OCI-LY1 (cell line): ENCODE measurements around the gene PAX8.

Source experiments
- H2AFZ ChIP-seq: fragments of 200-600 bp; sonication (generic), shearing (Covaris generic); 2 replicates; pipeline ENCODE4 v1.6.0; 2014; ENCODE audit warnings: antibody characterized with exemption, mild to moderate bottlenecking, low read length
- H3F3A ChIP-seq: fragments of 200-600 bp; sonication (generic), shearing (Covaris generic); 2 replicates; pipeline ENCODE4 v1.6.0; 2014; ENCODE audit warnings: mild to moderate bottlenecking, antibody characterized with exemption, low read length, moderate library complexity; ENCODE audit not compliant: insufficient read depth
- H3K27ac ChIP-seq: fragments of 200-600 bp; sonication (generic); 2 replicates; pipeline ENCODE4 v1.5.1; 2014; ENCODE audit warnings: low read length, mixed run types, mild to moderate bottlenecking, low read depth; ENCODE audit not compliant: poor library complexity, severe bottlenecking
- H3K27me3 ChIP-seq: fragments of 200-600 bp; sonication (generic); 2 replicates; pipeline ENCODE4 v1.6.0; 2014; ENCODE audit warnings: antibody characterized with exemption, mild to moderate bottlenecking, low read length, moderate library complexity; ENCODE audit not compliant: insufficient read depth
- H3K36me3 ChIP-seq: fragments of 200-600 bp; sonication (generic); 2 replicates; pipeline ENCODE4 v1.6.1; 2014; ENCODE audit warnings: mild to moderate bottlenecking, antibody characterized with exemption, low read length, moderate library complexity, mixed read lengths; ENCODE audit not compliant: insufficient read depth
- H3K4me1 ChIP-seq: fragments of 200-600 bp; sonication (generic); 2 replicates; pipeline ENCODE4 v1.5.1; 2014; ENCODE audit warnings: mild to moderate bottlenecking, low read length, moderate library complexity; ENCODE audit not compliant: insufficient read depth, severe bottlenecking
- H3K4me2 ChIP-seq: fragments of 200-600 bp; sonication (generic), shearing (Covaris generic); 2 replicates; pipeline ENCODE4 v1.6.1; 2014; ENCODE audit warnings: low read length
- H3K4me3 ChIP-seq: fragments of 200-600 bp; sonication (generic); 2 replicates; pipeline ENCODE4 v1.5.1; 2014; ENCODE audit warnings: low read length, low read depth, mild to moderate bottlenecking, mixed read lengths; ENCODE audit not compliant: poor library complexity, severe bottlenecking
- H3K79me2 ChIP-seq: fragments of 200-600 bp; shearing (Covaris generic); 2 replicates; pipeline ENCODE4 v1.6.1; 2016; ENCODE audit warnings: mixed run types, low read length, mixed read lengths; ENCODE audit not compliant: insufficient read depth
- H3K9ac ChIP-seq: fragments of 200-600 bp; sonication (generic), shearing (Covaris generic); 2 replicates; pipeline ENCODE4 v1.6.1; 2014; ENCODE audit warnings: mild to moderate bottlenecking, low read length, mixed read lengths
- H3K9me2 ChIP-seq: fragments of 200-600 bp; sonication (generic), shearing (Covaris generic); 2 replicates; pipeline ENCODE4 v1.6.1; 2014; ENCODE audit warnings: low read depth, mild to moderate bottlenecking, low read length, mixed read lengths
- H3K9me3 ChIP-seq: fragments of 200-600 bp; shearing (Covaris generic); 2 replicates; pipeline ENCODE4 v1.6.1; 2014; ENCODE audit warnings: low read length, mixed read lengths
- H4K20me1 ChIP-seq: fragments of 200-600 bp; sonication (generic), shearing (Covaris generic); 2 replicates; pipeline ENCODE4 v1.6.0; 2016; ENCODE audit warnings: mild to moderate bottlenecking, low read length; ENCODE audit not compliant: insufficient read depth
- EZH2 ChIP-seq: fragments of 200-600 bp; sonication (generic), shearing (Covaris generic); IDR thresholded peaks from 2 replicates; pipeline ENCODE4 v1.8.0; 2017; ENCODE audit warnings: borderline replicate concordance, mixed run types, mild to moderate bottlenecking, antibody characterized with exemption, low read length, moderate library complexity, mixed read lengths
- TF ChIP-seq, protein P1 (sequence below): fragments of 200-600 bp; sonication (generic), shearing (Covaris generic); IDR thresholded peaks from 2 replicates; pipeline ENCODE4 v1.5.1; 2017; ENCODE audit warnings: mild to moderate bottlenecking, antibody characterized with exemption, low read length, moderate library complexity, mixed read lengths

PAX8 gene

GRCh38 chr2:113195923-113196501, 82.7 kb downstream of the PAX8 start:
- Histone ChIP-seq H3K36me3 (peaks cover 89% of the 10 kb centered on the region), H3F3A (no peaks in the 10 kb centered on the region), H3K4me2 (no peak overlapping the region), H3K4me3 (no peak overlapping the region), H3K9ac (no peak overlapping the region), H2AFZ (no peak overlapping the region), H3K79me2 (no peaks in the 10 kb centered on the region), H3K9me3 (no peaks in the 10 kb centered on the region), H3K27me3 (no peaks in the 10 kb centered on the region), H3K27ac (no peak overlapping the region), H4K20me1 (no peaks in the 10 kb centered on the region), H3K4me1 (peaks cover 6% of the 10 kb centered on the region), H3K9me2 (no peaks in the 10 kb centered on the region)
- no peak for TF ChIP-seq EZH2
- TF ChIP-seq, protein P1, sequence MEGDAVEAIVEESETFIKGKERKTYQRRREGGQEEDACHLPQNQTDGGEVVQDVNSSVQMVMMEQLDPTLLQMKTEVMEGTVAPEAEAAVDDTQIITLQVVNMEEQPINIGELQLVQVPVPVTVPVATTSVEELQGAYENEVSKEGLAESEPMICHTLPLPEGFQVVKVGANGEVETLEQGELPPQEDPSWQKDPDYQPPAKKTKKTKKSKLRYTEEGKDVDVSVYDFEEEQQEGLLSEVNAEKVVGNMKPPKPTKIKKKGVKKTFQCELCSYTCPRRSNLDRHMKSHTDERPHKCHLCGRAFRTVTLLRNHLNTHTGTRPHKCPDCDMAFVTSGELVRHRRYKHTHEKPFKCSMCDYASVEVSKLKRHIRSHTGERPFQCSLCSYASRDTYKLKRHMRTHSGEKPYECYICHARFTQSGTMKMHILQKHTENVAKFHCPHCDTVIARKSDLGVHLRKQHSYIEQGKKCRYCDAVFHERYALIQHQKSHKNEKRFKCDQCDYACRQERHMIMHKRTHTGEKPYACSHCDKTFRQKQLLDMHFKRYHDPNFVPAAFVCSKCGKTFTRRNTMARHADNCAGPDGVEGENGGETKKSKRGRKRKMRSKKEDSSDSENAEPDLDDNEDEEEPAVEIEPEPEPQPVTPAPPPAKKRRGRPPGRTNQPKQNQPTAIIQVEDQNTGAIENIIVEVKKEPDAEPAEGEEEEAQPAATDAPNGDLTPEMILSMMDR: no peak

DNA sequence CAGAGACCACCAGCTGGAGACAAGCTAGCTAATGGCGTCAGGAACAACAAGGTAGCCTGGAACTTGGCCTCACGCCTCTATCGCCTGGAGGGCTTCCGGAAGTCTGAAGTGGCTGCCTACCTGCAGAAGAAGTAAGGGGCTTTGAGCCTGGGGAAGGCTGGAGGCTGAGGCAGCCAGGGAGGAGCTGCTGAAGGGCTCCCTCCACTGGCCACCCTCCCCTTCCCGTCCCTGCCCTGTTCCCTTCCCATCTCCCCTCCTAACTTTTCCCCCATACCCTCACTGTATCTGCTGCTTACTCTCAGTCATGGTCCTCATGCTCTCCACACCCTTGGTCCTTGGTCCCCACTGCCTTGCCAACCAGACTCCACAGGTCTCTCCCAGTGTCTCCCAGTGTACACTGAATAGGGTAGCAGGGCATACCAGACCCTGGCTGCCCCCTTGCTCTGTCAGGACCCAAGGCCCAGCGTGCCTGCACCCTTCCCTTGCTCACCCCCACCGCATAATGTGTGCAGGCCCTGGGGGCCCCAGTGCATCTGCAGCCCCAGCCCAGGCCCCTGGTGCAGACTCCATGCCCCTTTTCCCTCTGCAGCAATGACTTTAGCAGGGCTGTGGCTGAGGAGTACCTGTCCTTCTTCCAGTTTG, 86.1 kb downstream of the PAX8 start:
- TF ChIP-seq EZH2: no peak
- TF ChIP-seq, protein P1: no peak; the same call in 1 of the 2 replicates
- Histone ChIP-seq H3K4me3 (no peak overlapping the region), H3K9me2 (no peaks in the 10 kb centered on the region), H3K4me2 (no peak overlapping the region), H3F3A (no peaks in the 10 kb centered on the region), H3K4me1 (no peaks in the 10 kb centered on the region), H3K9me3 (no peaks in the 10 kb centered on the region), H2AFZ (no peak overlapping the region), H3K27ac (no peak overlapping the region), H3K27me3 (no peaks in the 10 kb centered on the region), H3K9ac (no peak overlapping the region), H3K79me2 (no peaks in the 10 kb centered on the region), H4K20me1 (no peaks in the 10 kb centered on the region), H3K36me3 (peaks cover 72% of the 10 kb centered on the region)

- Histone ChIP-seq H3K9me2 (no peaks in the 10 kb centered on the region), H4K20me1 (no peaks in the 10 kb centered on the region), H3K4me1 (no peaks in the 10 kb centered on the region), H3K36me3 (peaks cover 70% of the 10 kb centered on the region), H3K79me2 (no peaks in the 10 kb centered on the region), H3K4me2 (no peak overlapping the region), H3K9ac (no peak overlapping the region), H3K9me3 (no peaks in the 10 kb centered on the region), H3K27me3 (no peaks in the 10 kb centered on the region), H3F3A (no peaks in the 10 kb centered on the region), H3K4me3 (no peak overlapping the region), H2AFZ (no peak overlapping the region), H3K27ac (no peak overlapping the region)
- no peak for TF ChIP-seq EZH2
- TF ChIP-seq, protein P1: no peak
Observed at GRCh38 chr2:113190871-113191270, 87.8 kb downstream of the PAX8 start.
